NCI-H1048 (cell line): ENCODE data around the gene BCL10.

ENCODE experiments used
- DNase-seq: peaks from one replicate; lab custom pipeline; 2025; lab: John Stamatoyannopoulos, UW

The BCL10 gene

DNA sequence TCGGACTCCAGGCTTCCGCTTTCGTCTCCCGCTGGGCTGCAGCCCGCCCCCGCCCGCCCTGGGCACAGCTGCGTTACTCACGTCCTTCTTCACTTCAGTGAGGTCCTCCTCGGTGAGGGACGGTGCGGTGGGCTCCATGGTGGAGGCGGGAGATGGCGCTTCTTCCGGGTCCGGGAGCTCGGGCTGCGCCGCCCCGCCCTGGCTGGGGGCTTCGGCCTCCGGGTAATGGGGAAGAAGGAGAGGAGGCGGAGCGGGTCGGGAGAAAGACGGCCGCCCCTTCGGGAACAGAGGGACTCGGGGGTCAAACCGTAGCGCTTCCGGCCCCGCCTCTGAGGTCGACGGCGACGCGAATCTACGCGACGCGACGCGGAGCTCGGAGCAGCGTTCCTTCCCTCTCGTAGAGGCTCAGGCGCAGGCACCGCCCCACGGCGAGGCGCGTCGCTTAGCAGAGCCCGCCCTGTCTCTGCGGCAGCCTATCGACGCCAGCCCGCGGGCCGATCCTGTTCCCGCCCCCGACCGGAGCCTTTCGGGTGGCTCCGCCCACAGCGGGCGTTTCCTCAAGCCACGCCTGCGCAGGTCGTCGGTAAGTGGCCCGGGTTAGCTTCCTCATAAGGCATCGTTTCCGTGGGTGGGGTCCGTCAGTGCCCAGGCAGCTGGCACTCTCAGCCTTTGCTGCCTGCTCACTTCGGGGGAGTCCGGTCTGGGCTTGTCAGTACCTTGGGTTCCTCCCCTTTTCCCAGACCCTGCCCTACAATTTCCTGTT lies at the start of gene BCL10:
BCL10 (minus strand) TSS at position 418 of the 763 bp plus-strand sequence; CDS start at position 138, 280 bp downstream.
- peak; percentile 100 for DNase-seq

DNA sequence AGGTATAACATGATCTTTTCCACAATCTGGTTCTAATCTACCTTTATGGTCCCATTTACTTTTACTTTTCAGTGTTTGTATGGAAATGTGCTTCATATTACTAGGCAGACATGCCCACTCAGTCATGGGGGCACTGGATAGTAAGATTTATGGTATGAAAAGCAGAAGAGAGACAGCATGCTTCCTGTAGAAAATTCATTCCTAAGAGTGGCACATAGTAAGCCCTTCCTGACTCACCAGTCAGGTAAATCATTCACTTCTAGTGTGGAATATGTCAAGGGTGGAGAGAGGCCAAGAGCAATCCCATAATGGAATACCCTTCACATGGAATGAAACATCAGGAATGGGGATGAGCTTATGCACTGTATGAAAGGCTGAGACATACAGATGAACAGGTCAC lies 49.5 kb upstream of the BCL10 start:
- no peak for DNase-seq

DNA sequence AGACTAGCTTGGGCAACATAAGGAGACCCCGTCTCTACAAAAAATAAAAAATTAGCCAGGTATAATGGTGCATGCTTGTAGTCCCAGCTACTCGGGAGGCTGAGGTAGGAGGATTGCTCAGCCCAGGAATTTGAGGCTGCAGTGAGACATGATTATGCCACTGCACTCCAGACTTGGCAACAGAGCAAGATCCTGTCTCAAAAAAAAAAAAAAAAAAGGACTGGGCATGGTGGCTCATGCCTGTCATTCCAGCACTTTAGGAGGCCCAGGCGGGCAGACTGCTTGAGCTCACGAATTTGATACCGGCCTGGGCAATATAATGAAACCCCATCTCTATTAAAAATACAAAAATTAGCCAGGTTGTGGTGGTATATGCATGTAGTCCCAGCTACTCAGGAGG lies 47.3 kb upstream of the BCL10 start:
- DNase-seq = no peak

DNA sequence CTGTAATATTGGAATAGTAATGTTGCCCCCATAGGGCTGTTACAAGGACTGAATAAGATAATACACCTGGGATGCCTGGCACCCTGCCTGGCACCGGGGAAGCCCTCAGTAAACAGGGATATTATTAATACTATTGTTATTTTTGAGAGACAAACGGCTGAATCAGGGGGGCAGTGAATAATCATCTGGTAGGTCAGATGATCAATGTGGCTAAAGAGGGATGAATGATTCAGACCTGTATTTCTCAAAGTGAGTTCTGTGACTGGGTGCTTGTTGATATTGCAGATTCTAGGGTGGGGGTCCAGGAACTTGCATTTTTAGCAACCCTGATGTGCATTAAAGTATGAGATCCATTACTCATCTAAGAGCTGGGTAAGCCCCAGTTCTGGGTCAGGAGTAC lies 46.2 kb upstream of the BCL10 start:
- no peak for DNase-seq

DNA sequence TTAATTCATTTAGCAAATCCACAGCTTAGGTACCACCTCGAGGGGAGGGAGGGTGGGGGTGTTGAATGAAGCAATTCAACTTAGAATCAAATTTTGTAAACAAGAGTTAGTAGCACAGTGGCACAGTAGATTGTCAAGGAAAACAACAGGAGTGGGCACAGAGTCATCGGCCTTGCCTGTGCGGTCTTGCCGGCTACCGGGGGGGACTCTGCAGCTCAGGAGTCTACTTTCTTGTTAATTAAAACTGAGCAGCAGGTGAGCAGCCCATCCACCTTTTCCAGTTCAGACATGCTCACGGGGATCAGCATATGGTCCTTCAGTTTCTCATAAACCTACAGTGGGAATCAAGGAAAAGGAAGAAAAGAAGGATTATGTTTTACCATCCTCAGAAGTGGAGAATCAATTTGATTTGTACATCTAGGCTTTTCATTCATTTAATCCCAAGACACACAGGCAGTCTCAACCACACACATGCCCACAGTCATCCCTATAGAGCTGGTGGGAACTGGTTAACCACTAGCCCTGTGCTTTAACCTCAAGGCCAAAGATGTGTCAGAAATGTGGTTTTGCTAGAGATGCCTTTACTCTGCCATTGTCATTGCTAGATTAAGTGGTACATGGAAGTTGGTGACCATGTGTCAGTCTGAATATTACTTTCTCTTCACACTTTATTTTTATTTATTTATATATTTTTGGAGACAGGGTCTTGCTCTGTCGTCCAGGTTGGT lies 45.0 kb upstream of the BCL10 start:
- no peak for DNase-seq

DNA sequence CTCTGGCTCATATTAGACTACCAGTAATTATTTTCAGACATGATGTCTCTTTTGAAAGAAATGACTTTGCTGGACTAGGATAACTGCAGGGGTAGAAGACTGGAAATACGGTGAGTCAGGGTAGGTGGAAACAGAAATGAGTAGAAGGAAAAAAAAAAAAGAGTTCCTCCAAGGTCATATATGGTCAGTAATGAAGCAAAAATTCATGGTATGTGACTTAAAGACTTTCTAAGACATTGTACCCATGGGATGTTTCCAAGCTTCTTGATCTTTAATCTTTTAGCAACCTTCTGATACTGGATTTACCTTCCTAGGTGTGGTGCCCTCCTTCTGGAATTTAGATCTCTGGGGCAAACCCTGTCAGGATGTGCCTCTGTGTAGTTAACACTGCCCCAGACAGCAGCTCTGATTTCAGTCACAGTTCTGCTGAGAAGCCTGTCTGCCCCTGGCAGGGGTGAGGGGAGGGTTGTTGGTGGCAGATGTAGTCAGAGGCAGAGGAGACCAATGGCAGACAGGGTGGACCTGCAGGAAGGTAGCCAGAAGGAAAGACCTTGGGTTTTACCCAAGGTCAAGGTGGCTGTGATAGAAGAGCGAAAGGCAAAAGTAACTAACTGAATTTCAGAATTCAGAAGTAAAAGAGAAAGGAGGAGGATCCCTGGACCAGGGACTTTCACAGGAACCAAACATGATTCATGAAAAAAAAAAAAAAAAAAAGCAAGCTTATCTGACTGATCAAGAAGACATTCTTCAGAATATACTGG lies 44.1 kb upstream of the BCL10 start:
- no peak for DNase-seq

DNA sequence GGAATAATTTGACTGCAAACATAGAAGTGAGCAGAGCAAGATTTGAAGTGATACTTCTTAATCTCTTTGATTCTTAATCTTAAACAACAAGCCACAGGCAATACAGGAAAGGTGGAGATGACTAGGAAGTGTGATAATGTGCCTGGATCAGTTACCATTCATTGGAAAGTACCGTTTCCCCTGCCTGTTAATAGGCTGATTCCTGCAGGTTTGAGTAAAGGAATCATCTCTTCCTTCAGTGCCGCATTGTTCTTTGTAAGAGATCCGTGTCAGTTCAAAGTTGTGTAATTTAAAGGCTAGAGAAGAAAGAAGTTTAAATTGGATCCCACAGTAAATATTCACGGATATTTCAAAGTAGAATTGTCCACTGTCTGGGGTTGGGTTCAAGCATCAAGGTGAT lies 43.5 kb upstream of the BCL10 start:
- DNase-seq = no peak

DNA sequence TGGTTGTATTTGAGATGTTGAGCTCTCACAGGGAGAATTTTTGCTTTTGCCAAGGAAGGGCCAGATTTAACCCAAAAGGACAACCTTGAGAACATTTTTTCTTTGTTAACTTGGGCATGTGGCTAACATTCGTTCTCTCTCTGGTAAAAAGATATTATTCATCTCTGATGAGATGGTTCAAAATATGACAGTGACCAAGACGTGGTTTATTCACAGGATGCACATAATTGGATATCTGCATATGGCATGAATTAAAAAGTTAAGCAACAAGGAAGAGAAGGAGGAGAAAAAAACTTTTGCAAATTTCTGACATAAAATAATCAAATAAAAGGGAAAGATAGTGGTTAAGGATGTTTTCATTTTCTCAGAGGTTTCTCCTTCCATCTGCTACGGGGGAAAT lies 43.1 kb upstream of the BCL10 start:
- no peak for DNase-seq

DNA sequence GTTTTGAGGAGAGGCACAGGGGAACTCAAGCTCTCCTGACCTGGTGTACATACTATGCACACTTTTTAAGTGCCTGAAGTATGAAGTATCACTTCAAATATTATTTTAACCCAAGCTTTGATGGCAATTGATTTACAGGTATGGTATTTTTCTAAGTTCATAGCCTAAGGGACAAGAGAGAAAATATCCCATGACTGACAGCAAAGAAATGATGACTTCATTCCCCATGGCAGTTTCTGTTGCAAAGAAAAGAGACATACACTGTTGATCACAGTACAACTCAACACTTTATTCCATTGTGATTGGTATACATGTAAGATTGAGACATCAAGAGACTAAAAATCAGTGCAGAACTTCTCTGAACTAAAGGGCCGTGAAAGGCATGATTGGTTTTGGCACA lies 41.8 kb upstream of the BCL10 start:
- DNase-seq = no peak

DNA sequence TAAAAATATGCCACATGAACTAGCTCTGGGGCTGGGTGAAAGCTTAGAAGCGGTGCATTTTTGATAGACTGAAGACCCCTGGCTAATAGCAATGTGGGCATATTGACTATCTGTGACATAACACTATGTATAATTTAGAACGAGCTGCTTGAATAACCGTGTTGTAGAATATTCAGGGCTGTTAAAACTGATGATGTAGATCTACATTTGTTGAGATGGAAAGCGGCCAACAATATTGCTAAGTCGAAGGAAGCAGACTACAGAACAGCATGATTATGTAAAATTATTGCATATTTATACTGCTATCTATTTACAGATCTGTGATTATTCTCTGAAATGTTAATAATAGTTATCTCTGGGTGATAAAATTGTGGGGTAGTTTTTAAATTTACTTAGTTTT lies 41.1 kb upstream of the BCL10 start:
- DNase-seq = no peak

DNA sequence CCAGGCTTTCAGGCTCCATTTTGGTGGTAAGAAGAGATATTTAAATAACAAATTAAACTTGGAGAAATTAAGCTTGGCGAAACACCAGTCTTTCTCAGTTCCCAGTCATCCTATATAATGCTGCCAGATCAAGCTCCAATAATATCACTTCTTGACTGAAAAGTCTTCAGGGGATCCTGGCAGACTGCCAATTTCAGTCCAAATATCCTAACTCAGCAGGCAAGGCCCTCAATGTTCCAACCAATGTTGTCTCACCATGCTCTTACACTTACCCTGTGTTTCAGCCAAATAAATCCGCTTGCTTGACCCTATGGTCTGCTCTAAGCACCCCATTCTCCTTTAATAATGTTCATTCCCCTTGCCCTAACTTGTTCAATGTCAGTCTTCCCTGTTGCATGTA lies 39.9 kb upstream of the BCL10 start:
- DNase-seq = no peak

DNA sequence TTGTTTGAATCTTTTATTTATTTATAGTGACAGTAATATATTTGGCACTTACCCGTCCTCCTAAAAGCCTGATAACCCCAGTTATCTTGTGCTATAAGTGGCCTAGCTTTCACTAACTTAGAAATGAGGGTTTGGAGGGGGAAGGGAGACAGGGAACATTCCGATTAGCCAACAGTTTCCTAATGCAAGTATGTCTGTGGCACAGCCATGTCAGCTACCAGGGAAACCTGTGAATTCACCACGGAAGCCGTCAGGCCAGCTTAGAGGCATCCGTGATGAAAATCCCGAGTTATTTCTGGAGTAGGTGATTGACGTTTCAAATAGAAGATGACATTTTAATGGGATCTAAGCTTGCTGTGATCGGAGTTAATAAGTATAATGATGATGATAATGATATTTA lies 39.4 kb upstream of the BCL10 start:
- DNase-seq = no peak

DNA sequence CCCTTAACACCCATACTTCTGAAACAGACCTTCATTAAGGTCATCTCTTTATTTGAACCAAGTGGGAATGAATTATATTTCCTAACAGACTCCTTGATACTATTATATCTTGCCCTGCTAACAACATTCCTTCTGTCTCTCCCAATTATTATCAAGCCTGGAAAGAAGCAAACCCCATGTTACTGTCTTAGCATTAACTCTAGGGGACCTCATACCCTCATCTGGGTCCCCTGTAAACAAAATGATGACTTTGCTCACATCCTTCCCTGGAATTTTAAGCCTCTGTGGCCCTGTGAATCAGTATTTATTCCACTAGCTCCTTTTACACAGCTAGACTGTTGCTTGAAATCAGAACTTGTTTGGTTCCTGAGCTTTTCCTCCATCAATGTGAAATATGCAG lies 38.3 kb upstream of the BCL10 start:
- DNase-seq = no peak

DNA sequence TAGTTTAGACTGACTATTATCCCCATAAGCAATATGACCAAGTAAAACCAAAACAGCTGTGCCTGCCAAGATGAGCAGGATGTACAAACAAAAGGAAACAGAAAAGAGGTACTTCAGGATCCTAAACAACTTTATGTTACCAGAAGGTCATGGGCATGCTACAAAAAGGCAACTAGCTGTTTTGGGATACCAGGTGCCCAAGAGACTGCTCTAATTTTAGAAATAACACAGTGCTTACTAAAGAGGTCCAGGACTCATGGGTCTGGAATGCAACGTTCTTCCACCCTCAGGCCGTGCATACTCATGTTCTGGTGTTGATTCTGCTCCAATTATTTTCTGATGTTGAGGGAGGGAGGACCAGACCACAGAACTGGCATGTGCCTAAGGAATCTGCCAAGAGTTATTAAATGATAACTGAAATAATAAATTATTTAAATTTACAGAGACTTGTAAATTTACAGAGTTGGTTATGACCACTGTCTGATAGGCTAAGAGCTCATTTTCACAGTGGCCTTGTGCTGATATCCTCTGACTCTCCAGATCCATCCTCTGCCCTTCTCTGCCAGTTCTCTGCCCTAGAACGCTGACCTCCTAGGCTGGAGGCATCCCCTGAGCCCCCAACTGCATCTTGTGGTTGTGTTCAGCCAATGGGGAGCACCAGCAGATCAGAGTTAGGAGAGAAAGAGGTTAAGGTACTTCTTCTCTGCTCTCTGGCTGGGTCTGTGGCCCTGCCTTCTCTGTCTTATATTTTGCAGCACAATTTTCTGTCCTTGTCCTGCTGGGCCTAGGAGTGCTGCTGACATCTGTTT lies 37.7 kb upstream of the BCL10 start:
- no peak for DNase-seq

DNA sequence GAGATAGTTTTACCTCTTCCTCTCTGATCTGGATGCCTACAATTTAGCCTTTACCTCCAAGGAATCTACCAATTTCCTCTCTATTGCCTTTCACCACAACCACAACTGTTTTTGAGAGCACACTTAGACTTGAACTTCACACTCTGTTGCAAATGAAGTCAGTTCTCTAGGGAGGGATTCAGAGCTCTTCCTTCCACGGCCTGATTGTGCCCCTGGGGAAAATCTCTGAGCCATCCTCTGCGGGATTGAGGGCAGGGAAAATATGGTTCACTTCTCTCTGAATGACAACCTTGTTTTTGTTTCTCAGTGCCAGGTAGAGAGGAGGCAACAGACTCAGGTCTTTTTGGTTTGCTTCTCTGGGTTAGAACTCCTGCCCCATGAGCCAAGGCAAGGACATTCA lies 35.4 kb upstream of the BCL10 start:
- DNase-seq = no peak

DNA sequence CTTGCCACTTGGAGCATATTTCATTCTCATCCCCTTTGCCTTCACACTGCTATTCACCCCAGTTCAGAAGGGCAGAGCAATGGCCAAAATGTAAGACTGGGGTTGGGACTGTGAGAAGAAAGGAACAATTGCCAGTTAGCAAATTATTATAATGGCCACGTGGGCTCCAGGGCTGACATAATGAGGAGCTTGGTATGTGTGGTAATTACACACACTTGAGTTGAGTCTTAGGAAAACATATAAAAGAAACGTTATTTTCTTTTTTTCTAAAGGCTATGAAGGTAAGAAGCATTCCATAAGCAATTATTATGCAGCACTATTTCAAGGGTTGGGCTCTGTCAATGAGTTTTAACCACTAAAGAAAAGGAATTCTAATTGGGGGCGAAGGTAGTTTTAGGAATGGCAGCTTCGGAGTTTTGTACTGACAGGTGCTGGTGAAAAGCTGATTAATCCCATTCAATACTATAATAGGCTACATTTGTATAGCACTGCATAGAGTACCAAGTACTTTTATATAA lies 32.5 kb upstream of the BCL10 start:
- no peak for DNase-seq

DNA sequence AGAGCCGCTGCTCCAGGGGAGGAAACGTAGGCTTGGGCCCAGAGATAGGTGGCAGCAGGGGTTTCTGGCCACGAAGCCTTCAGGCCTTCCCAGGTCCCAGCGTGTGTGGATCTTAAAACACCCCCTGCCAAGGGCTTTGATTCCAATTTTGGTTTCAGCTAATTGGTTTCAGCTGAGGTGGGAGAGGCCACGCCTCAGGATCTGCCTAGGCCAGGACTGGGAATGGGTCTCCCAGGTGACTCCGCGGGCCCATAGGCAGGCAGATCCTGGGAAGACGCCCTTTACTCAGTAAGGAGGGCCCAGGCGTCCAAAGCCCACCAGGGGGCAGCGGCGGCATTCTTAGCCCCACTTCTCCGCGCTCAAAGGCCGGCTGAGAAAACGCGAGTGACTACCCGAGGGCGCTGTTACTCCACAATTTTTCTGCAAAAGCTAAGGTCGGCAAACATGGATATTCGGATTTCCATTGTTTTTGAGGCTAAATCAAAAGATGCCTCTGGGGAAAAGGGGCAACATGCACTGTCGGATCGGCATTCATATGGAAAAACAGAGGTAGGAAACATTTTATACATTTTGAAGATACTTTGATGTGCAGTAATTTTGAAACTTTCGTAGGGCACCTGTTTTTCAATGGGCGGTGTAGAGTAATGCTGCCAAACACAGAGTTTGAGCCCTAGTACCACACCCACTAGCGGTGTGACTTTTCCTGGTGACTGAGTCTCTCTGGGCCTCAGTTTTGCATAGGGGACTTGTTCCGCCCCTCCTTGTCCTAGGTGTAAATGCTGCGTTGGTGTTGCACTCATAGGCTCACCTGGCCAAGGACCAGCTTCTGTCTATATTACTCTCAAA lies 31.8 kb upstream of the BCL10 start:
- peak; percentile 63 for DNase-seq

DNA sequence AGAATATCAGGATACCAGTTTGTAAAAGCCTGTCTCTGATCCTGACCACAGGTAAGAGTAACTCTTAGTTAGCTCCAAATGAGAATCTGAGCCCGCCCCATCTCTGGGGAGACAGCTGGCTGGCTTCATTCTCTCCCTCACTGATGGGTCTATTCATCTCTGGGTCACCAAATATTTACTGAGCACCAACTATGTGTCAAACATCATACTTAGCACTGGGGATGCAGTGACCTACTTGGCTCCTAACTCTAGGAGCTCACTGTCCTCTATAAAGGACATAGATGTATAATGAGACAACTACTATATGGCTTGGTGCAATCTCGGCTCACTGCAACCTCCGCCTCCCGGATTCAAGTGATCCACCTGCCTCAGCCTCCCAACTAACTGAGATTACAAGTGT lies 29.8 kb upstream of the BCL10 start:
- DNase-seq = no peak

DNA sequence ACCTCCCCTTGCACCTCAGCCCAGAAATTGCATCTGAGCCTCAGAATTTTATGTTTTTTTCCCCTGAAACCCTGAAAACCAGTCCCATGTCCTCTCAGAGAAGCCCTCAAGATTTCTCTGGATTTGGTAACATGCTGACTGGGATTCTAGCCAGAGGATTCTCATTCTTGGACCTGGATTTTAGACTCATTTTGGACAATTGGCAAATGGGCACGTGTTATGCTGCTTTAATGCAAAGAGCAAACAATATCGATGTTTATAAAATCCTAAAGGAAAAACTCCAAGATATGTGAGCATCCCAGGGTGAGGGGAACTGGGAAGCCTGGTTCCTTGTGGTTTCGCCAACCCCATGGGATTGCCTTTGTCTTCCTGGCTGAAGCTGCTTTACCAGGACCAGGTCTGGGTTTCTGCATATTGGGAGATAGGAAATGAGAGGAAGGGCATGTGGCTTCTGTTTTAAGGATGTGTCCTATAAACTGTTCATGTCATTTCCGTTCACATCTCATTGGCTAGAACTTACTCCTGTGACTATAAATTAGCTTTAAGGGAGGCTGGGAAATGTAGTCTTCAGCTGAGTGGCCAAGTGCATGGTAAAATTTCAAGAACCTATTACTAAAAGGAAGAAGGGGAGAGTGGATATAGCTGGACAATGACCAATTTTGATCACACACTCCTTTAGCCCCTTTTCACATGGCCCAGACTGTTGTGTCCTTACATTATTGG lies 27.2 kb upstream of the BCL10 start:
- no peak for DNase-seq

DNA sequence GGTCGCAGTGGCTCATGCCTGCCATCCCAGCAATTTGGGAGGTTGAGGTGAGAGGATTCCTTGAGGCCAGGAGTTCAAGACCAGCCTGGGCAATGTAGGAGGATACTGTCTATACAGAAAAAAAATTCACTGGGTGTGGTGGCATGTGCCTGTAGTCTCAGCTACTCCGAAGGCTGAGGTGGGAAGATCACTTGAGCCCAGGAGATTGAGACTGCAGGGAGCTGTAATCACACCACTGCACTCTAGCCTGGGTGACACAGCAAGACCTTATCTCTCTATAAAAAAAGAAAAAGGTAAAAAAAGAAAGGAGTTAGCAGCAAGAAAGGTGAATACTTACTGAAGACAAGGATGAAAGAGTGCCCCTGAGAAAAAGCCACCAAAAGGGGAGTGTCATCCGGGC lies 23.7 kb upstream of the BCL10 start:
- DNase-seq = no peak
